ENCODE measurements around the gene PATJ. TPM values are rescaled to one million over a fixed set of nuclear protein-coding genes. Genes with fewer than 3 reads are reported as not detected.
A peak's percentile ranks its signal among the peaks of the same experiment; 100 is the strongest.
"Not testable (repeated sequence)": the region's sequence is repeated elsewhere in the genome, so short reads cannot be mapped to it uniquely, and the experiment has no call there.

PATJ gene
- total RNA-seq, 1 donor from 2014 or later, result 6.0 TPM

DNA sequence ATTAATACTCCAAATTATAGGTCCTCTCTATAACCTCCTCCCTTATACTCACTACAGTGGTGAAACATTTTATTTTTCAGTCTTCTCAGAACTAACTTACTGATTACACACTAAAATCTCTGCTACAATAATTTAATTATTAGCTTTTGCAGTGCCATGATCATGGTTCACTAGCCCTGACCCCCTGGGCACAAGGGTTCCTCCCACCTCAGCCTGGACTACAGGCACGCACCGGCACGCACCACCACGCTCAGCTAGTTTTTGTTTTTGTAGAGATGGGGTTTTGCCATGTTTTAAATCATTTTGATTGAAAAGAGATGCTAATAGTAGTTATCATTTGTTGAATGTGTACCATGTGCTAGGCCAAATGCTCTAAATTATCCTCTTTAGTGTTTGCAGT is 6.3 kb downstream of the PATJ start:
- no peak for DNase-seq (ENCODE audit: low read depth in 2 of 2)

DNA sequence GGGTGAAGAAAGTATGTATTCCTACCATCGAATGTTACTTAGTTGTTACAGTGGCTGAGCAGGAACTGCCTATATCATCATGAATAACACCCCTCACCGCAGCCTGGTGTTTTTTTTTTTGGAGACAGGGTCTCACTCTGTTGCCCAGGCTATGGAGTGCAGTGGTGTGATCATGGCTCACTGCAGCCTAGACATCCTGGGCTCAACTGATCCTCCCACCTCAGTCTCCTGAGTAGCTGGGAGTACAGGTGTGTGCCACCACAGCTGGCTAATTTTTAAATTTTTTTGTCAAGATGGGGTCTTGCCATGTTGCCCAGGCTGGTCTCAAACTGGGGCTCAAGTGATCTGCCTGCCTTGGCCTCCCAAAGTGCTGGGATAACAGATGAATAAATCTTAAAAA is 7.3 kb downstream of the PATJ start:
- no peak for DNase-seq (ENCODE audit: low read depth in 2 of 2)

- DNase-seq (ENCODE audit: low read depth in 2 of 2), result no peak
These were observed 10.7 kb downstream of the PATJ start for GRCh38 chr1:61752921-61753389.

DNA sequence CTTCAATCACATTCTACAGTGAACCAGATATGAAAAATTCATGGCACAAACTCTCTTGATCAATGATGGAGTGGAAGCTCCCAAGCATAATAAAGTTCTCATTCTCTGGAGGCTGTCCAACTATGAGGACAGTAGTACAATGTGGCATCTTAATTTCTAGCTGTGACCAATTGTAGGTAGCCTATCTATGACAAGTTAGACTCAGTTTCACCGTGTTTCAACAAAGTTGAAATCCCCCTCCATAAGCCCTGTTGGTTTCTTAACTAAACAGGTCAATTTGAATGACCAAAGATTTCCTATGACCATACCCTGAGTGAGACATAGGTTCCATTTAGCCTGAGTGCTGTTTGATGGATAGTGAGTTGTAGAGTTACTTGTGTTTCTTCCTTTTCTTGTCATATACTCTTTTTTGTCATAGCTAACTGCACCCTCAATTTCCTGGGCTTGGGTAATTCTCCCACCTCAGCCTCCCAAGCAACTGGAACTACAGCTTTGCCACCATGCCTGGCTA is 11.8 kb downstream of the PATJ start:
- DNase-seq (ENCODE audit: low read depth in 2 of 2), result no peak

GRCh38 chr1:61754545-61754944 is 12.3 kb downstream of the PATJ start:
- no peak for DNase-seq (ENCODE audit: low read depth in 2 of 2)

- DNase-seq (ENCODE audit: low read depth in 2 of 2), result no peak
These were observed 14.5 kb downstream of the PATJ start for GRCh38 chr1:61756773-61757172.

GRCh38 chr1:61757950-61758349 is 15.7 kb downstream of the PATJ start:
- DNase-seq (ENCODE audit: low read depth in 2 of 2), result no peak

GRCh38 chr1:61770131-61770530 is 27.9 kb downstream of the PATJ start:
- DNase-seq (ENCODE audit: low read depth in 2 of 2), result no peak

GRCh38 chr1:61776091-61776490 is 33.8 kb downstream of the PATJ start:
- no peak for DNase-seq (ENCODE audit: low read depth in 2 of 2)

- DNase-seq (ENCODE audit: low read depth in 2 of 2), result no peak
These were observed 37.0 kb downstream of the PATJ start for GRCh38 chr1:61779231-61779630.

GRCh38 chr1:61781151-61781550 is 38.9 kb downstream of the PATJ start:
- no peak for DNase-seq (ENCODE audit: low read depth in 2 of 2)

DNA sequence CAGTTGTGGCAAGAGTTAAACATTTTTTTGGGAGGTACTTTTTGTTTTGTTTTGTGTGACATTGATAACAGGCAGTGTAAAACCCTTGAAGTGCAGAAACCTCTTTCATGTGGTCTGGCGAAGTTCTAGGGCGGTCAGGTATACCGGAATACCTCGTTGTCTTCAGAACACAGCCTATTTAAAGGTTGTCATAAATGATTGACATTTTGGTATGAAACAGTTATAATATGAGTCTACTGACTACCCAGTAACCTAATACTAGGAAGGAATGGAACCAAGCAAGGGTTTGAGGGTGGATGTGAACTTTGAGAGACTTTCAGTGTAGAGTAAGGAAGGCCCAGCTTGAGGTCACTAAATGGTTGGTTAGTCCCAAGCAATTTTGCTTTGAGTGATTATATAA is 40.5 kb downstream of the PATJ start:
- no peak for DNase-seq (ENCODE audit: low read depth in 2 of 2)

GRCh38 chr1:61784726-61785125 is 42.4 kb downstream of the PATJ start:
- DNase-seq (ENCODE audit: low read depth in 2 of 2), result no peak

DNA sequence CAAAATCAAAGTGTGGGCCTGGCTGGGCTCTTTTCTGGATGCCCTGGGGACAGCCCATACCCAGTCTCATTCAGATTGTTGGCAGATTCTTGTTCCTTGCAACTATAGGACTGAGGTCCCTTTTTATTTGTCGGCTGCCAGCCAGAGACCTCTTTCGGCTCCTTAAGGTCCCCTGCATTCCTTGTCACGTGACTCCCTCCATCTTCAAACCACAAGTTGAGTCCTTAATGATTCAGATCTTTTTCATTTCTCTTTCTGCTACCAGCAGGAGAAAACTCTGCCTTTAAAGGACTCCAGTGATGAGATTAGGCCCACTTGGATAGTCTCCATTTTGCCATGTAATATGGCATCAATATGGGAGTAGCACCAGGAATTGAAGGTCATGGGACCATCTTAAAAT is 48.6 kb downstream of the PATJ start:
- DNase-seq (ENCODE audit: low read depth in 2 of 2), result no peak

DNA sequence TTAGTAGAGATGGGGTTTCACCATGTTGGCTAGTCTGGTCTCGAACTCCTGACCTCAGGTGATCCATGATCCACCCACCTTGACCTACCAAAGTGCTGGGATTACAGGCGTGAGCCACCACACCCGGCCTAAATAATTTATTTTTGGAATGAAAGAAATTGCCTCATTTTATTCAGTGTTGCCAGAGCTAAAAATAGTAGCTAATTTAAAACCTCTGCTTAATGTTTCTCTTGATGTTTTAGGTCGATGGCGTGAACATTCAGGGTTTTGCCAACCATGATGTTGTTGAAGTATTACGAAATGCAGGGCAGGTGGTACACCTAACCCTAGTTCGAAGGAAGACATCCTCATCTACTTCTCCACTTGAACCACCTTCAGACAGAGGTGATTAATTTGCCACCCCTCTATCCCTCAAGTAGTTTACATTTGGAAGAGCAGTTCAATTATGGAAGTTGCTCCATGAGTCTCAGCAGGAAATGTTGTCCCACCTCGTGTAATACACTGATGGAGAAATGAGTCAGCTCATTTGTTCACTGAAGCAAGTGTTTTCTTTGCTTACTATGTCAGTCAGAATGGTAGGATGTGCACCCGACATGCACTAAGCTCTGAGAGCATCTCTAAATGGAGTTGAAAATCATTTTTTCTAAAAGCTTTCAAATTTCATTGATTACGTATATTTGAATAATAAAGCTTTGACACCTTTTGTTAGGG is 54.9 kb downstream of the PATJ start:
- DNase-seq (ENCODE audit: low read depth in 2 of 2), result peak in 1 of 2 donors; percentile 15

DNA sequence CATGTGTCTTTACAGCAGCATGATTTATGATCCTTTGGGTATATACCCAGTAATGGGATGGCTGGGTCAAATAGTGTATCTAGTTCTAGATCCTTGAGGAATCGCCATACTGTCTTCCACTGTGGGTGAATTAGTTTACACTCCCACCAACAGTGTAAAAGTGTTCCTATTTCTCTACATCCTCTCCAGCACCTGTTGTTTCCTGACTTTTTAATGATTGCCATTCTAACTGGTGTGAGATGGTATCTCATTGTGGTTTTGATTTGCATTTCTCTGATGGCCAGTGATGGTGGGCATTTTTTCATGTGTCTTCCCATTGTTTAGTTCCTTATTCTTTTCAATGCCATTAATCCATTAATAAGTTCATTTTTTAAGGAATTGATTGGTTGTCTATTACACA is 58.8 kb downstream of the PATJ start:
- DNase-seq (ENCODE audit: low read depth in 2 of 2), result not testable (repeated sequence)

DNA sequence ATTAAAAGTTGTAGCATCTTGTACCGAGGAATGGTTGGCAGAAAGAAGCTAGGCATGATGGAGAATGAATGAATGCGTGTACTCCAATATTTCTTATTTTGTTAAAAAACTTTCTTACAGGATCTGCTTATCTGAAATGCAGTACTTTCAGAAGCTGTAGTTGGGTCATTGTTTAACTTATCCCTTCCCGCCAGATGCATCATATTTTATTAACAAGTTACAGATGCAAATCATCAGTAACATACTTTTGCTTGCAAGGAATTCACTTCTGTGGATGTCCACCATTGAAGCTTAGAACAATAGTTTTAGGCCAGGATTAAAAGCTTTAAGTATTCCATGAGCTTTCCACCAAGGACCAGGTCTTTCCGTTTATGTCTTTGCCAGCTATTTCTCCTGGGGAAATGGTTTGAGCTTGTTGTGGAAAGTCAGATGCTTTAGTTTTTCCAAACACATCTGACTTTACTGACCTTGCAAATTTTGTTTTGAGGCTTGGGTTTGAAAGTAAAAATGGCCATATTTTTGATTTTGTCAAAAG is 65.4 kb downstream of the PATJ start:
- DNase-seq (ENCODE audit: low read depth in 2 of 2), result no peak

- DNase-seq (ENCODE audit: low read depth in 2 of 2), result no peak
These were observed 66.0 kb downstream of the PATJ start for GRCh38 chr1:61808321-61808720.

GRCh38 chr1:61808968-61809367 is 66.7 kb downstream of the PATJ start:
- DNase-seq (ENCODE audit: low read depth in 2 of 2), result peak in 1 of 2 donors; percentile 10

GRCh38 chr1:61812916-61813315 is 70.6 kb downstream of the PATJ start:
- DNase-seq (ENCODE audit: low read depth in 2 of 2), result no peak

DNA sequence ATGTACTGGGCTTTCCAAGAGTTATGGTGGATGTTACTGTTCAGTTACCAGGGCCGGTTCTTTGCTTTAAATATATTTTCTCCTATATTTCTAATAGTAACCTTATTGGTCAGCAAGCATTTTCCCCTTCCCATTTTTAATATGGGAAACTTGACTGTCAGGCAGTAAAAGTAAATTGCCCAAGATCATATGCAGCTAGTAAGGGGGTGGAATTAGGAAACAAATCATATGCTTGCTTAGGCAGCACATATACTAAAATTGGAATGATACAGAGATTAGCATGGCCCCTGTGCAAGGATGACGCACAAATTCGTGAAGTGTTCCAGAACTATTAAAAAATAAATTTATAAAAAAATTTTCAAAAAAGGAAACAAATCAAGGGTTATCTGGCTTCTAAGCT is 73.9 kb downstream of the PATJ start:
- no peak for DNase-seq (ENCODE audit: low read depth in 2 of 2)

DNA sequence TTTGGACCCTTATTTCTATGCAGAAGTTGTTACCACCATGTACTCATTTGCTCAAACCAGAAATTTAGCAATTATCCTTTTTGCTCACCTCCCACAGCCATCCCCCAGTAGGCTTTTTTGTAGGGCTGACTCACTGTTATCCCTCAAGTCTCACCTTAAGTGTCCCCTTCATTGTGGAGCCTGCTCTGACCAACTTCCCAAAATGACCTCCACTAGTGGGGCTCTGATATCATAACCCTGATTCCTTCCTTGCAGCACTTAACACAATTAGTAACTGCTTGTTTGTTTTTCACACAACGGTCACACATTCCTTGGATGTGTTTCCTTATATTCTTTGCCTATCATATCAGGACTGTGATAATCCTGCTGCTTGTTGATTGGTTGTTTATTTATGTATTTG is 76.7 kb downstream of the PATJ start:
- no peak for DNase-seq (ENCODE audit: low read depth in 2 of 2)

DNA sequence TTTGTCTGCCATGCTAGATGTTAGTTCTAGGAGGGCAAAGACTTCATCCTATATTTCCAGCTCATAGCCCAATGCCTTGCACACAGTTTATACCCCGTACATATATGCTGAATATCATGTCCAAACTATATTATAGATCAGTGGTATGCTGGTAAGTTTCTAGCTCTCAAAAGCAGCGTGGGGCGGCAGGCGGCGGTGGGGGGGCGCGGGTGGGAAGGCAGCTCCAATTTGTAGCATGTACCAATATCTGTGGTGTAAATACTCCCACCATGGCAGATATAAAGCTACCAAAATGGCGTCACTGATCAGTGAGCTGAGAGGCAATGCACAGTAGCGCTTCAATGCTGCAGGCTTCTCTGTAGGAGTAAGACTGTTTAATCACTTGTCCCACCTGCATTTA is 77.1 kb downstream of the PATJ start:
- DNase-seq (ENCODE audit: low read depth in 2 of 2), result no peak
